Measurements from ENCODE around the gene SRSF11.

- no peak for TF ChIP-seq CTCF (IDR thresholded peaks at IDR 0.05; ENCODE audit: control extremely low read depth in 1 of 3, insufficient read depth in 1 of 3, low read depth in 1 of 3, low read length in 3 of 3)
- no peak for TF ChIP-seq POLR2AphosphoS5 (IDR thresholded peaks at IDR 0.05; ENCODE audit: low read depth, low read length)
- TF ChIP-seq GABPA (IDR thresholded peaks at IDR 0.05; ENCODE audit: borderline replicate concordance, insufficient read depth, low read length): no peak
- TF ChIP-seq TAF1 (IDR thresholded peaks at IDR 0.05; ENCODE audit: low read depth, low read length): no peak
- TF ChIP-seq SIN3A (conservative IDR thresholded peaks at IDR 0.05 in 1 of 2, IDR thresholded peaks at IDR 0.05 in 1 of 2; ENCODE audit: low read depth in 1 of 2, low read length in 2 of 2): no peak
- TF ChIP-seq SIX5 (IDR thresholded peaks at IDR 0.05; ENCODE audit: low read depth, low read length): no peak
- no peak for TF ChIP-seq ATF2 (IDR thresholded peaks at IDR 0.05; ENCODE audit: low read length)
- no peak for TF ChIP-seq EZH2 (IDR thresholded peaks at IDR 0.05; ENCODE audit: low read depth, low read length, severe bottlenecking)
- TF ChIP-seq JUN (IDR thresholded peaks at IDR 0.05; ENCODE audit: low read depth, low read length): no peak
- TF ChIP-seq MAX (IDR thresholded peaks at IDR 0.05): no peak
Measured at GRCh38 chr1:70222716-70223235, 1.6 kb downstream of the SRSF11 start.
